Lung microvascular endothelial cell (primary cell): ENCODE data around the gene KSR2. TPM values are rescaled to one million over a fixed set of nuclear protein-coding genes. Genes with fewer than 3 reads are reported as not detected.

Experiments used
- DNase-seq, 2 donors: peaks; one replicate each; pipeline versions ENCODE4 v3.0.0 to v3.0.0-alpha.2; 2010; ENCODE audit warnings: low read depth in 2 of 2
- total RNA-seq: library from RNA; depleted of rRNA; stranded (reverse); fragments of >200 nt; gene quantifications from 2 replicates; pipeline ENCODE4 v1.2.1, GENCODE V29; 2014

The KSR2 gene
- total RNA-seq, 1 donor from 2014 or later: under 0.01 TPM

DNA sequence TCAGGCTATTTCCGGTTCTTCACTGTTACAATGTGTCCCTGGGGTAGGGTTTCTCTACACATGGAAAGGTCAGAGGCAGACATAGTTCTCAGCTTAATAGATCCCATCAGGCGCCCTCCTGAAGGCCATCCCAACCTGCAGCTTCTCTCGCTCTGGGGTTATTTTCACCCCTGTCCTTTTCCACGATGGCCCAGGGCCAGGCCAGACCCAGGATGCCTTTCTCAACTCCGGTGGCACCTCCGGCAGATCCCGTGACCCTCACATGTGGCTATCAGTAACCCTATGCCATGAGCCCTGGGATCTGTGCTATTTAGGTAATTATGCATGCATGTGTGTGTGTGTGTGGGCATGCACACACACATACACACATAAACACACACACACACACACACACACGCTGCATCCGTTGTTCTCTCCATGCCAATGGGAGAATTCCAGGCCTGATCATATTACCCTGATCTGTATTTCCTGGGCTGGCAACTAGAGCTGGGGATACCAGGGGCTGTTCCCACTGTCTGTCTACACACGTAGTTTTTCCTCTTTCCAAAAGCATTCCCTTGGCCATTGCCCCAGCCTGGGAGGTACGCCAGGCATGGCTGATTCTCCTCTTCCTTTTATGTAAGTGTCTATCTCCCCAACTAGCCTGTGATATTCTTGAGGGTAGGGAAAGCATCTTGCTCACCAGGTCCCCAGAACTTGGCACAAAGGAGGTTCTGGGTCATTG lies 556.2 kb downstream of the KSR2 start:
- DNase-seq: no peak

GRCh38 chr12:117409286-117409685 lies 559.5 kb downstream of the KSR2 start:
- DNase-seq: no peak

GRCh38 chr12:117408161-117408791 lies 560.5 kb downstream of the KSR2 start:
- DNase-seq: peak; percentile 59 to 62

- DNase-seq: no peak
Observed at GRCh38 chr12:117404940-117405339, 563.9 kb downstream of the KSR2 start.

GRCh38 chr12:117404203-117404853 lies 564.5 kb downstream of the KSR2 start:
- no peak for DNase-seq

DNA sequence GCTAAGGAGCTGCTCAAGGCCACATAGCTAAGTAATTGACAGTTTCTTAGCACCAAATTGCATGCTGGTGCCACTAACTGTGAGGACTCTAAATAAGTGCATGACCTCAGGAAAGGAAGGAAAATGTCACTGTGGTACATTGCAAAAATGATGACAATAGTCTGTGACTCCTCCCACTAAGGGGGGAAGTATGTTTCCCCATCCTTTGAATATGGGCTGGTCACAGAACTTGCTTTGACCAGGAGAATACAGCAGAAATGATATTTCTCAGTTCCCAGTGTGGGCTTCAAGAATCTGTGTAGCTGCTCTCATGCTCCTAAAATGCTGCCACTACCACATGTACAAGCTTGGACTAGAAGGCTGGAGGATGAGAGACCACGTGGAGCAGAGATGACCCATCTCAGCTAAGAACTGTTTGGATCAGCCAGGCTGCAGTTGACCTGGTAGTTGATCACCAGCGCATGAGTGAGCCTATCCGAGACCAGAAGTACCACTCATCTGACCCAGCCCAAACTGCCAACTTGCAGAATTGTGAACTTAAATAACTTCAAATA lies 565.1 kb downstream of the KSR2 start:
- DNase-seq: no peak

Other genes with a start within 250 kb of the KSR2 start
- 12.1 and 15.3 TPM in 2 replicates for gene RFC5, start 47.7 kb upstream of the KSR2 start, total RNA-seq
- gene WSB2, start 92.2 kb upstream of the KSR2 start, total RNA-seq: 82.4 and 174 TPM in 2 replicates
- 39.4 and 49.8 TPM in 2 replicates for gene VSIG10, start 135.0 kb upstream of the KSR2 start, total RNA-seq
- gene PEBP1, start 167.1 kb upstream of the KSR2 start, total RNA-seq: 146 and 161 TPM in 2 replicates